Transverse colon (tissue), 4 donors: Measurements from ENCODE around the gene CYTH2. TPM values are rescaled to one million over a fixed set of nuclear protein-coding genes. Genes with fewer than 3 reads are reported as not detected.

Experiments used
- DNase-seq: peaks from one replicate; pipeline ENCODE4 v3.0.0-alpha.2; 2019
- H3K27ac ChIP-seq, 4 donors: fragments of 200-600 bp; sonication (generic); 2 replicates each; pipeline ENCODE4 v1.5.1; 2016 to 2018; ENCODE audit warnings: inconsistent platforms in 4 of 4
- H3K27me3 ChIP-seq: fragments of 200-600 bp; sonication (generic); 2 replicates; pipeline ENCODE4 v1.5.1; 2017; ENCODE audit warnings: inconsistent platforms
- H3K36me3 ChIP-seq, 4 donors: fragments of 200-600 bp; sonication (generic); 2 replicates each; pipeline ENCODE4 v1.5.1; 2017 to 2019; ENCODE audit warnings: inconsistent platforms in 4 of 4
- H3K4me1 ChIP-seq, 4 donors: fragments of 200-600 bp; sonication (generic); 2 replicates each; pipeline ENCODE4 v1.5.1; 2017 to 2020; ENCODE audit warnings: inconsistent platforms in 4 of 4
- H3K4me3 ChIP-seq, 4 donors: fragments of 200-600 bp; sonication (generic); 1 replicate in 1 of 4; 2 replicates in 3 of 4; pipeline versions ENCODE4 v1.5.1 to v1.6.1; 2017 to 2019; ENCODE audit warnings: inconsistent platforms in 4 of 4
- H3K9me3 ChIP-seq, 2 donors: fragments of 200-600 bp; sonication (generic); 2 replicates each; pipeline ENCODE4 v1.5.1; 2017 to 2019; ENCODE audit warnings: inconsistent platforms in 2 of 2
- EP300 ChIP-seq: sonication (generic); formaldehyde crosslinking; IDR thresholded peaks from one replicate; pipeline ENCODE4 v1.6.1; 2017; ENCODE audit warnings: antibody characterized with exemption, low read depth
- POLR2A ChIP-seq: fragments of 450-650 bp; IDR thresholded peaks from one replicate; pipeline ENCODE4 v1.6.1; 2016; ENCODE audit warnings: antibody characterized with exemption, mild to moderate bottlenecking, moderate library complexity
- POLR2AphosphoS5 ChIP-seq, 3 donors: sonication (generic); formaldehyde crosslinking; IDR thresholded peaks; one replicate each; pipeline ENCODE4 v1.6.1; 2016; ENCODE audit warnings: antibody characterized with exemption in 3 of 3
- WGBS, 2 donors: methylation state at CpG; one replicate each; pipeline ENCODE4 v1.1.5; 2018; ENCODE audit warnings: low coverage in 1 of 2; 5-methylcytosine and 5-hydroxymethylcytosine counted together
- in situ Hi-C, 4 donors: fragments of 200-750 bp; cut with MboI; loops; one replicate each; pipeline versions ENCODE4 v1.15.0 to v1.15.1; 2017; ENCODE audit warnings: low sequenced_read_pairs in 3 of 4, low pct_ligation_motif_present in 1 of 4, low pct_unique_long_range_greater_than_20kb in 1 of 4
- intact Hi-C: fragments of 100-400 bp; cut with DNase I; formaldehyde crosslinking; loops from one replicate; pipeline ENCODE4 v1.15.1; 2023; ENCODE audit warnings: low total_unique reads
- total RNA-seq, 4 donors: library from RNA; depleted of rRNA; stranded (reverse); fragments of >200 nt; gene quantifications; one replicate each; pipeline ENCODE4 v1.1.0, GENCODE V29; 2016
- TF ChIP-seq, protein P1 (sequence below), 5 experiments: fragments of 200-600 bp in 3 of 5; fragments of 450-650 bp in 2 of 5; sonication (generic) in 3 of 5; IDR thresholded peaks; 1 replicate in 2 of 5; 2 replicates in 3 of 5; pipeline ENCODE4 v1.5.1; 2016 to 2017; ENCODE audit warnings: antibody characterized with exemption in 5 of 5, inconsistent platforms in 3 of 5, mild to moderate bottlenecking in 2 of 5, moderate library complexity in 1 of 5

Gene CYTH2
- total RNA-seq, 4 donors from 2014 or later: 61.1 to 410 (median 171) TPM

GRCh38 chr19:48443731-48444128 is 25.4 kb upstream of the CYTH2 start:
- DNase-seq: no peak
- Histone ChIP-seq H3K27ac (no peak overlapping the region), H3K4me3 (peak overlapping the region in 1 of 4 donors; percentile 97), H3K4me1 (peaks cover 8 to 26% (median 15%) of the 10 kb centered on the region in 4 donors), H3K9me3 (no peaks in the 10 kb centered on the region), H3K36me3 (no peaks in the 10 kb centered on the region), H3K27me3 (peaks cover 40% of the 10 kb centered on the region)
- TF ChIP-seq EP300 (no peak), POLR2A (no peak), POLR2AphosphoS5 (IDR thresholded peaks at IDR 0.05) (no peak)
- TF ChIP-seq, protein P1, sequence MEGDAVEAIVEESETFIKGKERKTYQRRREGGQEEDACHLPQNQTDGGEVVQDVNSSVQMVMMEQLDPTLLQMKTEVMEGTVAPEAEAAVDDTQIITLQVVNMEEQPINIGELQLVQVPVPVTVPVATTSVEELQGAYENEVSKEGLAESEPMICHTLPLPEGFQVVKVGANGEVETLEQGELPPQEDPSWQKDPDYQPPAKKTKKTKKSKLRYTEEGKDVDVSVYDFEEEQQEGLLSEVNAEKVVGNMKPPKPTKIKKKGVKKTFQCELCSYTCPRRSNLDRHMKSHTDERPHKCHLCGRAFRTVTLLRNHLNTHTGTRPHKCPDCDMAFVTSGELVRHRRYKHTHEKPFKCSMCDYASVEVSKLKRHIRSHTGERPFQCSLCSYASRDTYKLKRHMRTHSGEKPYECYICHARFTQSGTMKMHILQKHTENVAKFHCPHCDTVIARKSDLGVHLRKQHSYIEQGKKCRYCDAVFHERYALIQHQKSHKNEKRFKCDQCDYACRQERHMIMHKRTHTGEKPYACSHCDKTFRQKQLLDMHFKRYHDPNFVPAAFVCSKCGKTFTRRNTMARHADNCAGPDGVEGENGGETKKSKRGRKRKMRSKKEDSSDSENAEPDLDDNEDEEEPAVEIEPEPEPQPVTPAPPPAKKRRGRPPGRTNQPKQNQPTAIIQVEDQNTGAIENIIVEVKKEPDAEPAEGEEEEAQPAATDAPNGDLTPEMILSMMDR (IDR thresholded peaks at IDR 0.05): no peak
- in situ Hi-C loops: no loop called here
- 31% methylated on average over 27 of the region's 45 CpGs; no CpG with 5 or more reads in 1 of the 2 donors for WGBS, 2 donors
- intact Hi-C loops: no loop called here

GRCh38 chr19:48444129-48444935 is 24.8 kb upstream of the CYTH2 start:
- H3K27ac ChIP-seq: peak overlapping the region in 3 of 4 donors; percentile 77 to 87 (median 85)
- TF ChIP-seq EP300 (no peak), POLR2A (no peak), POLR2AphosphoS5 (IDR thresholded peaks at IDR 0.05) (no peak)
- TF ChIP-seq, protein P1 (IDR thresholded peaks at IDR 0.05): no peak

GRCh38 chr19:48444936-48445200 is 24.3 kb upstream of the CYTH2 start:
- no peak for TF ChIP-seq POLR2AphosphoS5 (IDR thresholded peaks at IDR 0.05)
- H3K9me3 ChIP-seq: no peaks in the 10 kb centered on the region
- peak overlapping the region in 2 of 4 donors; percentile 87 to 97 for H3K4me3 ChIP-seq
- DNase-seq: no peak
- intact Hi-C loops (no loop called here), in situ Hi-C loops (no loop called here)
- WGBS, 2 donors: 21 to 57% methylated on average over 2 to 3 of the region's 3 CpGs
- peaks cover 40% of the 10 kb centered on the region for H3K27me3 ChIP-seq
- peak overlapping the region; percentile 77 to 88 (median 86) for H3K27ac ChIP-seq
- H3K36me3 ChIP-seq: peaks cover 0 to 1% (median 0%) of the 10 kb centered on the region in 4 donors
- H3K4me1 ChIP-seq: peaks cover 8 to 26% (median 15%) of the 10 kb centered on the region in 4 donors

More at GRCh38 chr19:48444129-48444935, 24.8 kb upstream of the CYTH2 start:
- Histone ChIP-seq H3K27me3 (peaks cover 40% of the 10 kb centered on the region), H3K9me3 (no peaks in the 10 kb centered on the region), H3K36me3 (no peaks in the 10 kb centered on the region), H3K4me1 (peaks cover 8 to 26% (median 15%) of the 10 kb centered on the region in 4 donors), H3K4me3 (peak overlapping the region in 2 of 4 donors; percentile 4 to 97)
- in situ Hi-C loops (no loop called here), intact Hi-C loops (no loop called here)
- WGBS, 2 donors: 19 to 40% methylated on average over 2 to 38 of the region's 38 CpGs
- no peak for DNase-seq

- intact Hi-C loops (no loop called here), in situ Hi-C loops (no loop called here)
- Histone ChIP-seq H3K27me3 (peaks cover 36% of the 10 kb centered on the region), H3K4me3 (peak overlapping the region in 3 of 4 donors; percentile 87 to 97 (median 95)), H3K9me3 (no peaks in the 10 kb centered on the region), H3K27ac (peak overlapping the region; percentile 77 to 88 (median 86)), H3K4me1 (peaks cover 8 to 26% (median 15%) of the 10 kb centered on the region in 4 donors), H3K36me3 (peaks cover 0 to 5% (median 1%) of the 10 kb centered on the region in 4 donors)
- no peak for DNase-seq
- 8% methylated on average over 6 of the region's 6 CpGs; no CpG with 5 or more reads in 1 of the 2 donors for WGBS, 2 donors
- no peak for TF ChIP-seq POLR2AphosphoS5 (IDR thresholded peaks at IDR 0.05)
- TF ChIP-seq, protein P1 (IDR thresholded peaks at IDR 0.05): peak in 3 of 5 experiments; percentile 34 to 46 (median 38)
These were observed 23.9 kb upstream of the CYTH2 start for GRCh38 chr19:48445256-48445605.
